Measurements from ENCODE around the gene ATPAF1.

DNA sequence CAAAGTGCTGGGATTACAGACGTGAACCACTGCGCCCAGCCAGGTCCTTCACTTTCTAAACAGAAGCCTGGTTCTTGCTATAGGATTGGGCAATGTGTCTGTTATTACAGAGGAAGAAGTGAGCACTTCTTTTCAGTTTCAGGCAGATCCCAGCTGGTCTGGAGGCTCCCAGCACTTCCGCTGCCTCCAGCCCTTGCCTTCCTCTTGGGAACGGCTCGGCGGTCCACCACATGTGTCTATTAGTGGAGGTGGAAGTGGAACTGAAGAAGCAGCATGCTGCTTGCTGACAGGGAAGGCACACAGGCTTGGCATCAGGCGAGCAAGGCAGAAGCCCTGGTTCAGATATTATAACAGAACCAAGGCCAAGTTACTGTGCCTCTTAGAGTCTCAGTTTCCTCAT lies 81.1 kb downstream of the ATPAF1 start:
- TF ChIP-seq, protein P1, sequence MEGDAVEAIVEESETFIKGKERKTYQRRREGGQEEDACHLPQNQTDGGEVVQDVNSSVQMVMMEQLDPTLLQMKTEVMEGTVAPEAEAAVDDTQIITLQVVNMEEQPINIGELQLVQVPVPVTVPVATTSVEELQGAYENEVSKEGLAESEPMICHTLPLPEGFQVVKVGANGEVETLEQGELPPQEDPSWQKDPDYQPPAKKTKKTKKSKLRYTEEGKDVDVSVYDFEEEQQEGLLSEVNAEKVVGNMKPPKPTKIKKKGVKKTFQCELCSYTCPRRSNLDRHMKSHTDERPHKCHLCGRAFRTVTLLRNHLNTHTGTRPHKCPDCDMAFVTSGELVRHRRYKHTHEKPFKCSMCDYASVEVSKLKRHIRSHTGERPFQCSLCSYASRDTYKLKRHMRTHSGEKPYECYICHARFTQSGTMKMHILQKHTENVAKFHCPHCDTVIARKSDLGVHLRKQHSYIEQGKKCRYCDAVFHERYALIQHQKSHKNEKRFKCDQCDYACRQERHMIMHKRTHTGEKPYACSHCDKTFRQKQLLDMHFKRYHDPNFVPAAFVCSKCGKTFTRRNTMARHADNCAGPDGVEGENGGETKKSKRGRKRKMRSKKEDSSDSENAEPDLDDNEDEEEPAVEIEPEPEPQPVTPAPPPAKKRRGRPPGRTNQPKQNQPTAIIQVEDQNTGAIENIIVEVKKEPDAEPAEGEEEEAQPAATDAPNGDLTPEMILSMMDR (IDR thresholded peaks at IDR 0.05): no peak
- TF ChIP-seq POLR2A (IDR thresholded peaks at IDR 0.05): no peak

Data from testis (tissue), 2 donors.